ENCODE data around the gene ZNF112.

GRCh38 chr19:44303320-44303719 is 53.2 kb downstream of the ZNF112 start:
- TF ChIP-seq CTCF (IDR thresholded peaks at IDR 0.05 in 8 of 11, conservative IDR thresholded peaks at IDR 0.05 in 3 of 11) = no peak
- TF ChIP-seq POLR2A (IDR thresholded peaks at IDR 0.05) = no peak
- TF ChIP-seq POLR2AphosphoS5 (IDR thresholded peaks at IDR 0.05) = no peak
